Cerebellar cortex (tissue), 1 donor: ENCODE data around the gene ERC1.
"Not testable (repeated sequence)": the region's sequence is repeated elsewhere in the genome, so short reads cannot be mapped to it uniquely, and the experiment has no call there.

Experiments used
- DNase-seq: peaks from one replicate; pipeline ENCODE4 v3.0.0-alpha.2; 2015; ENCODE audit warnings: low spot score

ERC1 gene

DNA sequence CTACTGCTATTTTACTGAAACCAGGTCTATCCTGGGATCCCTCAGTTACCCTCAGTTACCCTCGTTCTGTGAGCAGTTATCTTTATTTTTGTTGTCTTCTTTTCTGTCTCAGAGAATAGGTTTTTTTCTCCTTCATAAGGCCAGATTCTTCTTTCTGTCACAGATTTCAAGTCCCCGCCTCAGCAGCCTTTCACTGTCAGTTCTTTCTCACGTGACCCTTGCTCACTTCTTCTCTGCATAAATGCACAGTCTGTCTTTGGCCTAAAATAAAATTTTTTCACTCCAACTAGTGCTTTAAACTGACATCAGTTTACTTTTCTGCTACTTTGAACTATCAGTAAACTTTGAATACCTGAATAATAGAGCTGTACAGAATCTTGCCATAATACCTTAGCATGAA lies 299.7 kb downstream of the ERC1 start:
- DNase-seq: no peak

DNA sequence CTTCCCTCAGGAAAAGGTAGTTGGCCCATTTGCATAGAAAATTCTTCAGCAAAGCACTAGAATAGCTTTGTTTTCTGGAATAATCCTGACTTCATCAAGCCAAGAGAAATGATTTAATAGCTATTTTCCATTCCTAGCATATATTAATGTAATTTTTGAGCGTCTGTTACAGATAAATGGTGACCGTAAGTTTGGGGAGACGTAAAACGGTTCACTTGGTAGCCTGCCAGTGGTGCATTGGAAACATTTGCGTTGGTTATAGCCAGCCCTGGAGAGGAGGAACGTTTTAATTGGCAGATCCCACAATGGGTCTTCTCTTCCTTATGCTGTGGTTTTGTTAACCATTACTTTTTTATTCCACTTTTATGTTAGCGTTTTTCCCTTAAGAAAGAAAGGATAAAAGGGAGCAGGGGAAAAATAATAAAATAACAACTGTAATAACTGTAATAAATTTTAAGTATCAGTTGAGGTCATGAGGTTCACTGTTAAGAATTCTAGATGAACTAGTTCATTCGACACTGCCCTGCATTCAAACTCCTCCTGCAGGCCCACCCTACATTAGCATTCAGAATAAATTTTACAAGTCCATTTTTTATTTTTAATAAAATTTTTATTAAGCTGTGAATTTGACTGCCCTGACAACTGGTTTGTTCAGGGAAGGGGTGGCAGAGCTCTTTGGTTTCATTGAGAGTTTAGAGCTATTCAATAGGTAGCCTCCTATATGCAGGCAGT lies 300.7 kb downstream of the ERC1 start:
- DNase-seq: no peak

DNA sequence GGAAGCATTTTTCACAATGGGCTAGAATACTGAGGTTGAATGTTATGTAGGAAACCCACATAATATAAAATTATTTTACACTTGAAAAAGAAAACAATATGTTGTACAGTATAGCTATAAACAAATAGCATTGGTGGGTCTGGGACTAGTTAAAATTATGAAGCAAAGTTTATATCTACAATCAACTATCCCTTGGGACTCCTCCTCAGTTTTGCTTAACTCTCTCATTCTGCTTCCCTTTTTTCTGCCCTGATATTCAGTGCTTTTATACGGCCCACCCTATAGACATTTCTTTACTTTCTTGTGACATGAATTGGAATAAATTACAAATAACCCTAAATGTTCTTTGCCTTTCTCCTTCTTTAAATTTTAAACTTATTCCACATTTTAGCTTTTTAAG lies 302.9 kb downstream of the ERC1 start:
- no peak for DNase-seq

DNA sequence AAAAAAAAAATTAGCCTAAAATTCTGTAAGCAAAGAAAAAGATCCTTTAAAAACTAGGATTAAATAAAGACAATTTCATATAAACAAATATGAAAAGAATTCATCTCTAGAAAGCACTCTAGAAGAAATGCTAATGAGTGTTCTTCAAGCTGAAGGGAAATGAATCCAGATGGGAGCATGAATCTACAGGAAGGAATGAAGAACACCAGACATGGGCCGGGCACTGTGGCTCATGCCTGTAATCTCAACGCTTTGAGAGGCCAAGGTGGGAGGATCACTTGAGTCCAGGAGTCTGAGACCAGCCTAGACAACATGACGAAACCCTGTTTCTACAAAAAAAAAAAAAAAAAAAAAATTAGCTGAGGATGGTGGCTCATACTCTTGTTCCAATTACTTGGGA lies 306.2 kb downstream of the ERC1 start:
- no peak for DNase-seq

DNA sequence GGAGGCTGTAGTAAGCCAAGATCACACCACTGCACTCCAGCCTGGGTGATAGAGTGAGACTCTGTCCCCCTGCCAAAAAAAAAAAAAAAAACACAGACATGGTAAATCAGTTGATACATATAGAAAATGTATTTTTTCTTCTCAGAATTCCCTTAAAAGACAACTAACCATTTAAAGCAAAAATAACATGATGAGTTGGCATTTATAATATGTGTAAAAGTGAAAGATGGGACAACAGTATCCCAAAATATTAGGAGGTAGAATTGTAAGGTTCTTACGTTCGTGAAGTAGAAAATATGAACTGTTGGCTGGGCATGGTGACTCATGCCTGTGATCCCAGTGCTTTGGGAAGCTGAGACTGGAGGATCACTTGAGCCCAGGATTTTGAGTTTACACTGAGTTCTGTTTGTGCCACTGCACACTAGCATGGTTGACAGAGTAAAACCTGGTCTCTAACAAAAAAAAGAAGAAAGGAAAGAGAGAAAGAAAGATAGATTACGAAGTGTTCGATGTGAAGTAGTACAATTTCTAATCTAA lies 306.7 kb downstream of the ERC1 start:
- no peak for DNase-seq

DNA sequence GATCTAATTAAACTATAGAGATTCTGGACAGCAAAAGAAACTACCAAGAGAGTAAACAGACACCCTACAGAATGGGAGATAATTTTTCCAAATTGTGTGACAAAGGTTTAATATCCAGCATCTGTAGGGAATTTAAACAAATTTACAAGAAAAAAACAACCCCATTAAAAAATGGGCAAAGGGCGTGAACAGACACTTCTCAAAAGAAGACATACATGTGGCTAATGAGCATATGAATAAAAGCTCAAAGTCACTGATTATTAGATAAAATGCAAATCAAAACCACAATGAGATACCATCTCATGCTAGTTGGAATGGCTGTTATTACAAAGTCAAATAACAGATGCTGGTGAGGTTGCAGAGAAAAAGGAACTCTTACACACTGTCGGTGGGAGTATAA lies 309.4 kb downstream of the ERC1 start:
- no peak for DNase-seq

DNA sequence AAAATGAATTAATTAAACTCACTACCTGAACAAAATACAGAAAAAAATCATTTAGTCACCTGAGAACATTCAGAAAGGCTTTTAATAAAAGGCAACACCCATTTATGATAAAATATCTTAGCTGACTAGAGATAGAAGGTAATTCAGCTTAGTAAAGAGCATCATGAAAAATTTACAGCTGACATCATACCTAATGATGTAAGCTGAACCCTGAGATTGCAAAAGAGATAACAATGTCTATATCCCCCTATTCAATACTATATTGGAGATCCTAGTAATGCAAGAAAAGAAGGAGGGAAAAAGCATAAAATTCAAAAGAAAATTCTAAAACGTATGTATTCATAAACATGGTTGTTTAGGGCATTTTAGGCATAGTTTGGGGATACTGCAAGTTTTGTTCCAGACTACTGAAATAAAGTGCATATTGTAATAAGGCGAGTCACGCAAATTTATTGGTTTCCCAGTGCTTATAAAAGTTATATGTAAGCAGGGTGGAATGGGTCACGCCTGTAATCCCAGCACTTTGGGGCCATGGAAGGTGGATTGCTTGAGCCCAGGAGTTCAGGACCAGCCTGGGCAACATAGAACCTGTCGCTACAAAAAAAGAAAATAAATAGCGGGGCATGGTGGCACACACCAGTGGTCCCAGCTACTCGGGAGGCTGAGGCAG lies 311.3 kb downstream of the ERC1 start:
- no peak for DNase-seq

DNA sequence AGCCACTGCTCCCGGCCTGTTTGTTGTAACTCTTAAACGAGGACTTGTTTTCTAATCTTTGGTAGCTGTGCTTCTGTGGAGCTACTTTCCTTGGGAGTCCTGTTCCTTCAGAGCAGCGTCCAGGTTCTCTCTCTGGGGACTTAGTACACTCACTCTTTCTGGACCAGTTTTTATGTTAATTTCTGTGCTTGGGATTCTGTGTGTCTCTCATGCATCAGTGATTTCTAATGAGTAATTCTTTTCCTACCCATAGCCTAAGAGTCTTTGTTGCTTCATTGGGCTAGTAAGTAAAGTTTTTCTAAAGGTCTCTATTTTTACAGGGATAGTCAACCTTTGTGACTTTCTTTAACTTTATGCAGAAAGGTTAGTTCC lies 314.0 kb downstream of the ERC1 start:
- no peak for DNase-seq

DNA sequence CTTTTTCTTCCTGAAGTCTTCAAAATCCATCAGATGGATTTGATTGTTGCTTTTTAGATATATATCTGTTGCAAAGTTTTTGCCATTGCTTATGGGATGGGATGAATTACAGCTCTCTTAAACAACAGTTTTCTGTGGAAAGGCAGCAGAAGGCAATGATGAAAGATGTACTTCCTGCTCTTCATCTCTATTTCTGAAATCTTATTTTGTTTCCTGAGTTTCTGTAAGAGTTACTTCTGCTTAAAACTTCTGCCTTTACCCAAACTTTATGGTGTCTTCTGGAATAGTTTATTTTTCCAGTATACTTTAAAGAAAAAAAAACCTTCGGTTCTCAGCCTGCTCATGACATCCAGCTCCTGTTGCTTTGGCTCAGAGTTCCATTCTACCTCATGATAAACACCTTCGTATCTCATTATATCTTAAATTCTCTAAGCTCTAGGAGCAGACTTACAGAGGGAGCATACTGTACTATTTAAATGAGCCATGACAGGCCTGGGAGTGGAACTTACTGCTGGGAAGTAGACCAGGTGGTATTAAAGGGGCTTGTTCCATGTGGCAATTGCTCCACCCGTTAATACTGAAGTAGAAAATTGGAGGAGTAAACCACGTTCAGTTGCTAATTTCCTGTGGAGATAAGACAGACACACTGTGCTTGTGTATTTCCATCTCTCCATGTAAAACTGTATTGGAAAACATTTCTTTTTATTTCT lies 314.9 kb downstream of the ERC1 start:
- no peak for DNase-seq

DNA sequence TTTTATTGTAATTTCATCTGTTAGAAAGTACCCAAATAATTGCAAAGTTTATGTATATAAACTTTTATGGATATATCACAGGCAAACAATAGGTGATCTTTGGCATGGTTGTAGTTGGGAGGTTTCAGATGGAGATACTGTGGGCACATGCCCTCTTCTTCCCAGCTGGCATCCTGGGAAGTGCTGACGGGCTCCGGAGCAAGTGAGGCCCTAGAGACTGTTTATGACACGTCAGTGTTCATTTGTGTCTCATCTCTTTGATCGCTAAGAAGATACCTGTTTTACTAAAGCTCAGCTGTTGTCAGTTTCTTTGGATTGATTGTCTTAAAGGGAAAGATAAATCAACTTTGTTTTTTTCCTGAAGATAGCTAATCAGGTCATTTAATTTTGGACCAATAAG lies 315.8 kb downstream of the ERC1 start:
- DNase-seq: no peak

DNA sequence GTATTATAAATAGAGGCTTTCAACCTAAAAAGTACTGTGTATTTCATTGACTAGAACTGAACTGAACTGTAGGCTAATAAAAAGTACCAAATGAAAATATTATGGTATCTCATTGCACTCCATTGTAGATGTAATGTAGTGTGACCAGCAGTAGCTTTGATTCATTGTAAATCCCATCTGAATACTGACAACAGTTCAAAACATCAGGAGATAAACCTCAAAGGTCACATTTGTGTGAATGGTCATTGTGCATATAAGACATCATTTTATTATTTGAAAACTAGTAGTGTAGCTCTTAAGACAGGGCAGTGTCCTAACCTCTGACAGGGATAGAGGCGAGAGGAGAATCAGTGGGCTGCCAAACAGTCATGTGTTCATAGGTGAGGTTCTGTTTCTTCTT lies 316.8 kb downstream of the ERC1 start:
- no peak for DNase-seq

DNA sequence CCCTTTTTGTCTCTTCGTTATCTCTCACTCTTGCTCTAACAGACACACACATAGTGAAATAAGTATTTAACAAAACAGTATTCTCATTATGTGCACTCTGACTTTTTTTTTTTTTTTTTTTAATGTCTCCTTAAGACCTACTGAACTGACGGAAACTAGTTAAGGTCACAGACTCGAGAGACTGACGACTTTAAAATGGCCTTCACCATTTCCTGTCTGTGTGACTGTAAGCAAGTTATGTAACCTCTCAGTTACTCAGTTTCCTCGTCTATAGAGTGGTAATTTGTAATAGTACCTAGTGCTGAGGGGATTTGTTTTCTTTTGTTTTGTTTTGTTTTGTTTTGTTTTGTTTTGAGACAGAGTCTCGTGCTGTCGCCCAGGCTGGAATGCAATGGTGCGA lies 318.6 kb downstream of the ERC1 start:
- DNase-seq: no peak

DNA sequence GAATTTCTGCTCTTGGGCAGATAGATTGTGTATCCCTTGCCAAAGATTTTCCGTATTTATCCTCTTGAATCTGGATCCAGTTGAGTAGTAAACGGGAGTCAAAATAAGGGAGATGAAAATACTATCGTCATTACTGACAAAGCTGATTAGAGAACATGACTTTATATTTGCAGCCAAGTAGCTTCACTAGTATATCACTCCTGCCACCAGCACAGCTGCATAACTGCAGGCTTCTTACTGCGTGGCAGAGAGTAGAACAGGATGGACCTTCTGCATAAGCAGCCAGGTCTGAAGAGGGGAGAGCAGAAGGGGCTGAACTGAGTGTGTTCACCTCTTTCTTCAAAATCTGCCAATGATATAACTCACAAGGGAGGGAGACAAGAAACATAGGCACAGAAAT lies 319.6 kb downstream of the ERC1 start:
- DNase-seq: no peak

DNA sequence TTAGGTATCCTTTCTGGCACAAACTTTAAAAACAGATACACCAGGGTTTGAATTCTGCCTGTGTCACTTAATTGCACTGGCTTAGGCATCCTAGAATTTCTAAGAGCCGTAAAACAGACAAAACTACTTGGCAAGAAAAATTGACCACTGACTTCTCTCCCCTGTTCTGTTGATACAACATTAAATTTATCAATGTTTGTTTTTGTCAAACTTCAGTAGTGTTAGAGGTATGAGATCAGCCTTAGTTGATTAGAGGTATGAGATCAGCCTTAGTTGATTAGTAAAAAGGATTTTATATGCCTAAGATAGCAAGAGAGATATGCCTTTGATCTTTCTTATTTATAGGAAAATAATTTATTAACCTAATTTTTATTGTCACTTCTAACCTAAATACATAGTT lies 320.1 kb downstream of the ERC1 start:
- no peak for DNase-seq

DNA sequence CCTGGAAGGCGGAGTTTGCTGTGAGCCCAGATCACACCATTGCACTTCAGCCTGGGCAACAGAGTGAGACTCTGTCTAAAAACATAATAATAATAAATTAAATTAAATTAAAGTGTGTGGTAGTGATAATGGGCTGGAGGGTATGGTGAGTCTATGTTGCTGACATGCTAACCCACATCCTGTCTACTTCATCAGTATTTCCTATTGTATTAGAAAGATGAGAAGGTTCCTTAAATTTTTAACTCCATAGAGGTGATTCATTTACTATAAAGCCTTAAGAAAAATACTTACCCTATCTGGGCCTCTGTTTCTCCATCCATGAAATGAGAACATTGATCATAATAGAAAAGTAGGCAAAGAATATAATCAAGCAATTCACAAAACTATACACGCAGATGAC lies 322.9 kb downstream of the ERC1 start:
- DNase-seq: no peak

DNA sequence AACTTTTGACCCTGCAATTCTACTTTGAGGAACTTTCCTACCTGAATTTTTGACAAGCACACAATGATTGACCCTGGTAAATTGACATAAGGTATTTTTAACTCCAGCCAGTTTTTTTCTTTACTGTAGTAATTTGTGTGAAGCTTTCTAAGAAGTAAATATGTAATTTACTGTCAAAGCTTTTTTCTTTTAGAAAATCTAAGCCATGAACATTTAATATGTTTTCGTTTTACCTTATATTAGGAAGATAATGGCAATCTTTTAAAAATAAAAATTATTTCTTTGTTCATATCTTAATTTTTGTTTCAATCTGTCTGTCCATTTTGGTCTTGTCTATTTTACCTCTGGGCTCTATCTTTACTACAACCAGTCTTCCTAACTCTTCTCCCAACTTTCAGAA lies 323.5 kb downstream of the ERC1 start:
- no peak for DNase-seq

DNA sequence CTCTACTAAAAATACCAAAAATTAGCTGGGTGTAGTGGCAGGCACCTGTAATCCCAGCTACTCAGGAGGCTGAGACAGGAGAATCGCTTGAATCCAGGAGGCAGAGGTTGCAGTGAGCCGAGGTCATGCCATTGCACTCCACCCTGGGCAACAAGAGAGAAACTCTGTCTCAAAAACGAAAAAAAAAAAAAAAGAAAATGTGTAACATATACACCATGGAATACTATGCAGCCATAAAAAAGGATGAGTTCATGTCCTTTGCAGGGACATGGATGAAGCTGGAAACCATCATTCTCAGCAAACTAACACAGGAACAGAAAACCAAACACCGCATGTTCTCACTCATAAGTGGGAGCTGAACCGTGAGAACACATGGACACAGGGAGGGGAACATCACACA lies 326.0 kb downstream of the ERC1 start:
- not testable (repeated sequence) for DNase-seq

DNA sequence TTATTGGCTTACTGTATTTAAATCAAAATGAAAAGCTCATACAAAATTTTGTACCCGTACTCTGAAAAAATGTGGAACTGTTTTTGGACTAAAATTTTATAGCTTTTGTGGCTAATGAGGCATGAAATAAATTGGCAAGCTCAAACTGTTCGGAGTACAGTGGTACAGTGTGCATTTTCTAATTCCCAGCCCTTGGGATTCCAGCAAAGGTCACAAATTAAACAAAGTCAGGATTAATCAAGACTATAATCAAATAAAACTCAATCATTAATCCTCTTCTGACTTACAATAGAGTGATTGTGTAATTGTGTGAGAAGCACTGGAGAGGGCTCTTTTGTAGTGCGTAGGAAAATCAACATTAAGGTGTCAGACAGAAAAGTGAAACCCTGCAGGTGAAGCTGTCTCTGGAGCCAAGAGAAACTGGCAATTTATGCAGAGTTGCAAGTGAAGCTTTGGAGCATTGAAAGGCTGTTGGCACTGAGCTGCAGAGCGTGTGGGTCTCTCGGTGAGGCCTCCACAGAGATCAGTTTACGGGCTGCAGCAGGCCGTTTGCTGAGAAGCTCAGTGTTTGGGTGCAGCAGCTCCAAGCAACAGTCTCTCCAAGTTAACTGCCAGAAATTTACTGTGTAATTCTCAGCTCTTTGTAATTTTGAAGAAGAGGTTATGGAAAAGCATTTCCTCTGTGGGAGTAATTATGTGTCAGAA lies 327.5 kb downstream of the ERC1 start:
- peak; percentile 75 for DNase-seq

DNA sequence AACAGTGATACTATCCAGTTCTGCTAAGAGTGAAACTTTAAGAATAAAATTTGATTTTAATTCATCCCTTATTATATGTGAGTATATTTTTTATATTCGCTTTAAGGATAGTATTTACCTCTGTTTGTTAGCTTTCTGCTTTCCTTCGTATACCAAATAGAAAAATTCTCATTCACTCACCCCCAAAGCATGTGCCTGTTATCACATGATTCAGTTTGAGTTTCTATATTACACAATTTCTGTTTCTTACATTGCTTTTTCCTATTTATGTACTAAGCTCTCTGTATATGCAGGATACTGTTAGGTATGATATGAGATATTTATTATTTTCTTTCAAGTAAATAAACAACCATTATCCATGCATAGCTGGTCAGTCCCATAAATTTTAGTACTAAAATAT lies 328.2 kb downstream of the ERC1 start:
- DNase-seq: no peak

DNA sequence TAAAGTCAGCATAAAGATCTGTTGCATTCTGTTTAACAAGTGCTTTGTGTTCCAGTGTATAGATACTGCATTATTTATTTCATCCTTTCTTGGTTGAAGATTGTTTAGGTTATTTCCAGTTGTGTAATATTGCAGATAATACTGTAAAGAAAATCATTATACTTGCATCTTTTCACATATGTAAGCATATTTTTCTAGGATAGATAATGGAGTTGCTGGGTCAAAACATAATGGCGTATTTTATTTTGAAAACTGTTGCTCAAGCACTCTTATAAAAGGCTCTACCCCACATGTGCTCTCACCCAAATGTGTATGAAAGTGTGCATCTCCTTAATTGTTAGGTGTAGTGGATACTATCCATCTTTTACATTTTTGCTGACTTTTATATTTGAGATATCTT lies 329.0 kb downstream of the ERC1 start:
- no peak for DNase-seq

DNA sequence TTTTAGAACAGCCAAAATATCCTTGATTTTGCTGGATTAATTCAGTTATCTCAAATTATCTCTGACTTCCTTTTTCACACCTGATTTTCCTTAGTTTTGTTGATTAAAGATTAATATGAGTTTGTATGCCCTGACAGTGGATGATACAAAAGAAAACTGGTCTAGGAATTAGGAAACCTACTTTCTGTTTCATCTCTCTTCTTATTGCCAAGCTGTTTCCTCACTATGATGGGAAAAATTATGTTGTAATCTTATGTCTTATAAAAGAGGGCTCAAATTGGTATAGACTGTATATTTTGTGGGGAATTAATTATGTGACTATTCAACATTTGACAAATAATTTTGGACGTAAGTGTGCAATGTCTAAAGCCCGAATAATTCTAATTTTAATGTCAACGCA lies 331.8 kb downstream of the ERC1 start:
- DNase-seq: no peak

DNA sequence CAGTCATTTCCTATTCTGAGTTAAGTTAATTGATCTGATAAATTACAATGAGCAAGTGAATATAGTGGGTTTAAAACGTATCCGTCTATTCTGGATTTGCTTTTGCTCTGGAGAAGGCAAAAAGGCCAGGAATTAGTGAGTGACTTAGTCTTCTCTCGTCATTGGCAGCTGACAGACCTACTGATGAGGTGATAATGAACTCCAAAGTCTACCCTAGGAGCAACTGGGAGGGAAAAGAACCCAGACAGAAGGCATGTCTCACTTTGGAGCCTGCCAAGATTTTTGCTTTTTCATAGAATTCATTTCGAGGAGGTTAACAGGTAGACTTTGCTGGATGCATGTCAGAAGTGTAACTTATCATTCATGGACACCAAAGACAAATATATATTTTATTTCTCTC lies 333.1 kb downstream of the ERC1 start:
- no peak for DNase-seq

DNA sequence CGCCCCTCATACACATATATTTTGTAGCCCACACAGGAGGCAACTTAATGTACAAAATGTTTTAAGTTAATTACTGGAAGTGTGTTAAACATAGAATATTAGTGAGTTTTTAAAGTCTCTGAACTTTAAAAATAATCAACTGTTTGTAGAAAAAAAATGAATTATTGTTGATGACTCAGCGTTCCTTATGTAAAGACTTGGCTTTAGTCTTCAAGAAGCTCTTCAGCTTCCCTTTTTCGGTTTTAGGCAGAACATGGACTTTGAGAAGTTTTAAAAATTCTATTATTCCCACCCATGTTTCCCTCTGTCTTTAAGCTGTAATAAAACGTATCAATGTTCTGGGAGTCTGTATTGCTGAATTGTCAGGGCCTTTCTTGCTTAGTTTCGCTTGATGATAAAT lies 333.9 kb downstream of the ERC1 start:
- DNase-seq: no peak
